ENCODE data around the gene EBF3. TPM values are rescaled to one million over a fixed set of nuclear protein-coding genes. Genes with fewer than 3 reads are reported as not detected.

Gene EBF3
- total and polyA plus RNA-seq, 9 of the 15 experiments (the other 6 are each of a cell fraction or from before 2014, with no cell fraction given) = not detected

DNA sequence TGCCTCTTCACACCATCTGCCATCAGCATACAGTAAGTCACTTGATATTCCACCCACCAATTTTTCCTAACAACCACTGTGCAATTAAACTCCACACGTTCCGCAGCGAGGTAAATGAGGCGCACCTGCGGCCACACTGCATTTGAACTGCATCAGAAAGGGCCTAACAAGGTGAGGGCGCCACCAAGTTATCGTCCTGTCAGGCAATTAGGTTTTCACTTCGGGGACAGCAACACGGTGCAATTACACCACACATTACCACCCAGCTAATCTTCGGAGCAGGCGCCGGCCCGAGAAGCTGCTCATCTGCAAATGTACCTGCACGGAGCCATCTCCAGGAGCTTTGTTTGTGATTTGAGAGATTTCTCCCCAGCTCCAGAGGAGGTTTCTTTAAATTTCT, 84.4 kb downstream of the EBF3 start:
- no peaks in the 10 kb centered on the region for H4K20me1 ChIP-seq (replicated peaks; ENCODE audit: control insufficient read depth, insufficient read depth, low read length)
- BruUV-seq (replicated peaks) = no TSS peak
- peaks cover 0 to 8% of the 10 kb centered on the region in 2 experiments; a peak in 1 of 5 replicates for H3K27me3 ChIP-seq (ENCODE audit: control insufficient read depth in 2 of 2, insufficient read depth in 2 of 2, low read length in 2 of 2)
- no peak overlapping the region for H3K9ac ChIP-seq (ENCODE audit: insufficient read depth in 1 of 2, low read depth in 2 of 2, low read length in 2 of 2)
- intact Hi-C loops (cut with micrococcal nuclease) = no loop called here
- FAIRE-seq (no peak), ATAC-seq (no peak), DNase-seq (ENCODE audit: extremely low read depth in 1 of 4, low spot score in 3 of 4) (no peak)
- no peaks in the 10 kb centered on the region for H3K9me1 ChIP-seq (ENCODE audit: control insufficient read depth, insufficient read depth, low read length)
- no peak overlapping the region for H3K4me2 ChIP-seq (ENCODE audit: insufficient read depth, low read length)
- POLR2A ChIA-PET = no interaction called here
- no peaks in the 10 kb centered on the region for H3K79me2 ChIP-seq (ENCODE audit: control insufficient read depth, insufficient read depth, low read length)
- WGBS (ENCODE audit: insufficient coverage, low coverage, missing lambda C conversion rate) = 0% methylated on average over 12 of the region's 14 CpGs
- no peaks in the 10 kb centered on the region for H3K9me3 ChIP-seq (replicated peaks; ENCODE audit: control insufficient read depth, insufficient read depth, low read depth, low read length)
- no peaks in the 10 kb centered on the region for H3K36me3 ChIP-seq (ENCODE audit: control insufficient read depth, insufficient read depth, low read length)
- in situ Hi-C loops (cut with MboI) = no loop called here
- H2AFZ ChIP-seq (ENCODE audit: low read depth, low read length) = no peak overlapping the region
- H3K4me3 ChIP-seq = no peak overlapping the region
- no peak overlapping the region for H3K27ac ChIP-seq (ENCODE audit: extremely low read depth, low read depth, low read length)
- CTCF ChIA-PET (ENCODE audit: low intra/inter-chr PET ratio) = no interaction called here
- no peaks in the 10 kb centered on the region for H3K4me1 ChIP-seq (replicated peaks in 1 of 2; ENCODE audit: control insufficient read depth in 2 of 2, insufficient read depth in 2 of 2, low read length in 2 of 2)
- TF ChIP-seq, protein P1, sequence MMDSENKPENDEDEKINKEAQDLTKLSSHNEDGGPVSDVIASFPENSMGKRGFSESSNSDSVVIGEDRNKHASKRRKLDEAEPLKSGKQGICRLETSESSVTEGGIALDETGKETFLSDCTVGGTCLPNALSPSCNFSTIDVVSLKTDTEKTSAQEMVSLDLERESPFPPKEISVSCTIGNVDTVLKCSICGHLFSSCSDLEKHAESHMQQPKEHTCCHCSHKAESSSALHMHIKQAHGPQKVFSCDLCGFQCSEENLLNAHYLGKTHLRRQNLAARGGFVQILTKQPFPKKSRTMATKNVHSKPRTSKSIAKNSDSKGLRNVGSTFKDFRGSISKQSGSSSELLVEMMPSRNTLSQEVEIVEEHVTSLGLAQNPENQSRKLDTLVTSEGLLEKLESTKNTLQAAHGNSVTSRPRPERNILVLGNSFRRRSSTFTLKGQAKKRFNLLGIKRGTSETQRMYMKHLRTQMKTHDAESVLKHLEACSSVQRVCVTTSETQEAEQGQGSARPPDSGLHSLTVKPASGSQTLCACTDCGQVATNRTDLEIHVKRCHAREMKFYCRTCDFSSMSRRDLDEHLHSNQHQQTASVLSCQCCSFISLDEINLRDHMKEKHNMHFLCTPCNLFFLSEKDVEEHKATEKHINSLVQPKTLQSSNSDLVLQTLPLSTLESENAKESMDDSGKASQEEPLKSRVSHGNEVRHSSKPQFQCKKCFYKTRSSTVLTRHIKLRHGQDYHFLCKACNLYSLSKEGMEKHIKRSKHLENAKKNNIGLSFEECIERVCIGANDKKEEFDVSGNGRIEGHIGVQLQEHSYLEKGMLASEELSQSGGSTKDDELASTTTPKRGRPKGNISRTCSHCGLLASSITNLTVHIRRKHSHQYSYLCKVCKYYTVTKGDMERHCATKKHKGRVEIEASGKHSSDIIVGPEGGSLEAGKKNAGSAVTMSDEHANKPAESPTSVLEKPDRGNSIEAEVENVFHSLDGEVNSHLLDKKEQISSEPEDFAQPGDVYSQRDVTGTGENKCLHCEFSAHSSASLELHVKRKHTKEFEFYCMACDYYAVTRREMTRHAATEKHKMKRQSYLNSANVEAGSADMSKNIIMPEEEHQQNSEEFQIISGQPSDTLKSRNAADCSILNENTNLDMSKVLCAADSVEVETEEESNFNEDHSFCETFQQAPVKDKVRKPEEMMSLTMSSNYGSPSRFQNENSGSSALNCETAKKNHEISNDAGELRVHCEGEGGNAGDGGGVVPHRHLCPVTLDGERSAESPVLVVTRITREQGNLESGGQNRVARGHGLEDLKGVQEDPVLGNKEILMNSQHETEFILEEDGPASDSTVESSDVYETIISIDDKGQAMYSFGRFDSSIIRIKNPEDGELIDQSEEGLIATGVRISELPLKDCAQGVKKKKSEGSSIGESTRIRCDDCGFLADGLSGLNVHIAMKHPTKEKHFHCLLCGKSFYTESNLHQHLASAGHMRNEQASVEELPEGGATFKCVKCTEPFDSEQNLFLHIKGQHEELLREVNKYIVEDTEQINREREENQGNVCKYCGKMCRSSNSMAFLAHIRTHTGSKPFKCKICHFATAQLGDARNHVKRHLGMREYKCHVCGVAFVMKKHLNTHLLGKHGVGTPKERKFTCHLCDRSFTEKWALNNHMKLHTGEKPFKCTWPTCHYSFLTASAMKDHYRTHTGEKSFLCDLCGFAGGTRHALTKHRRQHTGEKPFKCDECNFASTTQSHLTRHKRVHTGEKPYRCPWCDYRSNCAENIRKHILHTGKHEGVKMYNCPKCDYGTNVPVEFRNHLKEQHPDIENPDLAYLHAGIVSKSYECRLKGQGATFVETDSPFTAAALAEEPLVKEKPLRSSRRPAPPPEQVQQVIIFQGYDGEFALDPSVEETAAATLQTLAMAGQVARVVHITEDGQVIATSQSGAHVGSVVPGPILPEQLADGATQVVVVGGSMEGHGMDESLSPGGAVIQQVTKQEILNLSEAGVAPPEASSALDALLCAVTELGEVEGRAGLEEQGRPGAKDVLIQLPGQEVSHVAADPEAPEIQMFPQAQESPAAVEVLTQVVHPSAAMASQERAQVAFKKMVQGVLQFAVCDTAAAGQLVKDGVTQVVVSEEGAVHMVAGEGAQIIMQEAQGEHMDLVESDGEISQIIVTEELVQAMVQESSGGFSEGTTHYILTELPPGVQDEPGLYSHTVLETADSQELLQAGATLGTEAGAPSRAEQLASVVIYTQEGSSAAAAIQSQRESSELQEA (IDR thresholded peaks at IDR 0.05; ENCODE audit: low read depth) = no peak
- TF ChIP-seq KLF6 (CRISPR knock-in tag; IDR thresholded peaks at IDR 0.05; ENCODE audit: borderline replicate concordance) (no peak), MCM7 (IDR thresholded peaks at IDR 0.05) (no peak)
